Right renal cortex interstitium (tissue), 3 donors: Measurements from ENCODE around the gene LBH. TPM values are rescaled to one million over a fixed set of nuclear protein-coding genes. Genes with fewer than 3 reads are reported as not detected.
A peak's percentile ranks its signal among the peaks of the same experiment; 100 is the strongest.

Experiments
- DNase-seq, 3 donors: peaks; one replicate each; pipeline ENCODE4 v3.0.0-alpha.2; 2013; ENCODE audit warnings: low read depth in 3 of 3, low spot score in 2 of 3
- polyA plus RNA-seq, 3 donors: library from polyadenylated mRNA; unstranded; fragments of 120-200 nt; gene quantifications; one replicate each; pipeline ENCODE4 v1.2.1, GENCODE V29; 2013; ENCODE audit not compliant: insufficient read length in 3 of 3

The LBH gene
- polyA plus RNA-seq, result 100 to 1,000 TPM in 2 of 3 donors, 10 to 100 TPM in 1; 97.9 to 120 (median 106) TPM

GRCh38 chr2:30231212-30231995 is at the start of gene LBH:
Gene LBH, plus strand, starts transcription at chr2:30231534. Its CDS starts 205 bp downstream, at chr2:30231739.
- peak in 2 of 3 donors; percentile 83 to 90 for DNase-seq

- no peak for DNase-seq
These were observed 47.3 kb upstream of the LBH start for GRCh38 chr2:30184035-30184434.

GRCh38 chr2:30185178-30185577 is 46.2 kb upstream of the LBH start:
- no peak for DNase-seq

GRCh38 chr2:30188292-30188691 is 43.0 kb upstream of the LBH start:
- no peak for DNase-seq

GRCh38 chr2:30190637-30191036 is 40.7 kb upstream of the LBH start:
- DNase-seq, result no peak

- no peak for DNase-seq
These were observed 40.2 kb upstream of the LBH start for GRCh38 chr2:30191107-30191506.

- DNase-seq, result no peak
These were observed 39.5 kb upstream of the LBH start for GRCh38 chr2:30191819-30192271.

- no peak for DNase-seq
These were observed 39.0 kb upstream of the LBH start for GRCh38 chr2:30192314-30192713.

- no peak for DNase-seq
These were observed 38.1 kb upstream of the LBH start for GRCh38 chr2:30193104-30193681.

- DNase-seq, result no peak
These were observed 36.9 kb upstream of the LBH start for GRCh38 chr2:30194421-30194820.

GRCh38 chr2:30195016-30195415 is 36.3 kb upstream of the LBH start:
- DNase-seq, result no peak

- DNase-seq, result no peak
These were observed 33.7 kb upstream of the LBH start for GRCh38 chr2:30197570-30198192.

- DNase-seq, result no peak
These were observed 29.3 kb upstream of the LBH start for GRCh38 chr2:30201990-30202389.

- DNase-seq, result no peak
These were observed 28.2 kb upstream of the LBH start for GRCh38 chr2:30203156-30203555.

GRCh38 chr2:30204281-30204680 is 27.1 kb upstream of the LBH start:
- no peak for DNase-seq

GRCh38 chr2:30205456-30205855 is 25.9 kb upstream of the LBH start:
- DNase-seq, result no peak

GRCh38 chr2:30206461-30207430 is 24.6 kb upstream of the LBH start:
- DNase-seq, result no peak

- no peak for DNase-seq
These were observed 22.9 kb upstream of the LBH start for GRCh38 chr2:30208453-30208852.

- DNase-seq, result no peak
These were observed 22.1 kb upstream of the LBH start for GRCh38 chr2:30209227-30209626.

- DNase-seq, result no peak
These were observed 18.0 kb upstream of the LBH start for GRCh38 chr2:30213326-30213725.
